HepG2 (cell line): ENCODE data around the gene DBNDD2. TPM values are rescaled to one million over a fixed set of nuclear protein-coding genes. Genes with fewer than 3 reads are reported as not detected.

Experiments
- ATAC-seq: fragments of 200-7000 bp; cut with Tn5 transposase; 3 replicates; pipeline ENCODE4 v1.9.1; 2020; ENCODE audit warnings: mild to moderate bottlenecking, moderate library complexity
- BruUV-seq: library from RNA; stranded (reverse); fragments of 400-500 nt; replicated peaks from 2 replicates; lab custom pipeline; 2021; lab: Mats Ljungman, UMichigan
- CTCF ChIA-PET: fragments of 300-600 bp; formaldehyde crosslinking; extraction: SDS; loops from one replicate; lab custom pipeline; 2021; ENCODE audit warnings: low total read pairs, inconsistent platforms, low intra/inter-chr PET ratio; lab: Yijun Ruan, JAX
- POLR2A ChIA-PET: fragments of 350-600 bp; sonication (Branson Sonifier 250); formaldehyde crosslinking; loops from one replicate; lab custom pipeline; 2020; ENCODE audit warnings: antibody characterized with exemption, inconsistent platforms; lab: Yijun Ruan, JAX
- DNase-seq: peaks from one replicate; pipeline ENCODE4 v3.0.0-alpha.2; 2015; ENCODE audit warnings: low spot score
- FAIRE-seq: peaks from 3 replicates; lab custom pipeline; 2011; peaks lifted over from hg19 to GRCh38; lab: Jason Lieb, UNC
- H2AFZ ChIP-seq: one replicate; pipeline ENCODE4 v1.6.1; 2011; ENCODE audit warnings: low read length, inconsistent platforms
- H3K27ac ChIP-seq: fragments of 300-600 bp; 3 replicates; pipeline ENCODE4 v1.8.0; 2011; ENCODE audit warnings: mixed run types, mild to moderate bottlenecking, mixed read lengths, low read length, inconsistent platforms; ENCODE audit not compliant: insufficient read depth; ENCODE audit errors: extremely low read length
- H3K27me3 ChIP-seq, 2 experiments: fragments of 200-600 bp in 1 of 2; 2 replicates in 1 of 2; 3 replicates in 1 of 2; pipeline versions ENCODE4 v1.6.0 to v1.8.0; 2011; ENCODE audit warnings: low read length in 2 of 2, mild to moderate bottlenecking in 2 of 2, moderate library complexity in 2 of 2, inconsistent platforms in 1 of 2; ENCODE audit not compliant: insufficient read depth in 2 of 2, control insufficient read depth in 1 of 2
- H3K36me3 ChIP-seq, 2 experiments: fragments of 200-600 bp in 1 of 2; replicated peaks in 1 of 2; 2 replicates in 1 of 2; 3 replicates in 1 of 2; pipeline versions ENCODE4 v1.5.1 to v1.8.0; 2011; ENCODE audit warnings: low read length in 2 of 2, inconsistent platforms in 1 of 2; ENCODE audit not compliant: insufficient read depth in 2 of 2, control insufficient read depth in 1 of 2
- H3K4me1 ChIP-seq: 2 replicates; pipeline ENCODE4 v1.5.1; 2012; ENCODE audit warnings: low read length, inconsistent platforms; ENCODE audit not compliant: insufficient read depth
- H3K4me2 ChIP-seq: 2 replicates; pipeline ENCODE4 v1.6.0; 2011; ENCODE audit warnings: low read depth, low read length, inconsistent platforms
- H3K4me3 ChIP-seq, 3 experiments: fragments of 200-600 bp in 1 of 3; sonication (generic), shearing (Covaris generic) in 1 of 3; replicated peaks in 1 of 3; 2 replicates each; pipeline ENCODE4 v1.5.1; 2011 to 2016; ENCODE audit warnings: low read length in 3 of 3, inconsistent platforms in 2 of 3, low read depth in 2 of 3, mild to moderate bottlenecking in 2 of 3, control low read depth in 1 of 3, mixed read lengths in 1 of 3; ENCODE audit not compliant: insufficient read depth in 1 of 3
- H3K79me2 ChIP-seq: one replicate; pipeline ENCODE4 v1.6.1; 2011; ENCODE audit warnings: low read length, inconsistent platforms; ENCODE audit not compliant: insufficient read depth
- H3K9ac ChIP-seq: 2 replicates; pipeline ENCODE4 v1.6.0; 2011; ENCODE audit warnings: mild to moderate bottlenecking, low read depth, low read length, inconsistent platforms; ENCODE audit not compliant: insufficient read depth
- H3K9me3 ChIP-seq: 2 replicates; pipeline ENCODE4 v1.5.1; 2012; ENCODE audit warnings: mild to moderate bottlenecking, low read length
- H4K20me1 ChIP-seq: 2 replicates; pipeline ENCODE4 v1.6.0; 2011; ENCODE audit warnings: inconsistent platforms, mild to moderate bottlenecking, low read length, moderate library complexity; ENCODE audit not compliant: insufficient read depth
- ATF7 ChIP-seq, 2 experiments: fragments of 450-650 bp in 1 of 2; sonication (generic) in 1 of 2; formaldehyde crosslinking in 1 of 2; IDR thresholded peaks; 2 replicates each; pipeline versions ENCODE4 v1.4.0 to v1.6.1; 2016 to 2020; ENCODE audit warnings: antibody characterized with exemption in 1 of 2, mild to moderate bottlenecking in 1 of 2, missing genetic modification reagents in 1 of 2
- CREB1 ChIP-seq, 2 experiments: fragments of 450-650 bp in 1 of 2; IDR thresholded peaks; 2 replicates each; pipeline ENCODE4 v1.6.1; 2016 to 2017; ENCODE audit warnings: control low read depth in 1 of 2, mild to moderate bottlenecking in 1 of 2, missing compliant biosample characterization in 1 of 2, missing genetic modification characterization in 1 of 2
- DRAP1 ChIP-seq: IDR thresholded peaks from 2 replicates; pipeline ENCODE4 v1.6.1; 2016; ENCODE audit warnings: missing genetic modification reagents, missing compliant biosample characterization
- GATAD1 ChIP-seq: IDR thresholded peaks from 2 replicates; pipeline ENCODE4 v1.6.1; 2016; ENCODE audit warnings: missing genetic modification reagents, missing compliant biosample characterization
- JARID2 ChIP-seq: sonication (generic); formaldehyde crosslinking; IDR thresholded peaks from 2 replicates; pipeline ENCODE4 v1.8.1; 2023; ENCODE audit warnings: missing genetic modification reagents, inconsistent platforms; ENCODE audit not compliant: insufficient replicate concordance
- MEIS2 ChIP-seq: sonication (generic); formaldehyde crosslinking; IDR thresholded peaks from 2 replicates; pipeline ENCODE4 v1.9.0; 2021; ENCODE audit warnings: mild to moderate bottlenecking, missing genetic modification reagents
- TRAFD1 ChIP-seq: sonication (generic); formaldehyde crosslinking; IDR thresholded peaks from 2 replicates; pipeline ENCODE4 v1.5.1; 2020; ENCODE audit warnings: missing genetic modification reagents, mild to moderate bottlenecking, borderline replicate concordance
- ZNF33B ChIP-seq: sonication (generic); formaldehyde crosslinking; IDR thresholded peaks from 2 replicates; pipeline ENCODE4 v1.5.1; 2020; ENCODE audit warnings: mild to moderate bottlenecking, missing genetic modification reagents
- ZNF569 ChIP-seq: sonication (generic); formaldehyde crosslinking; IDR thresholded peaks from 2 replicates; pipeline ENCODE4 v1.5.0; 2020; ENCODE audit warnings: mild to moderate bottlenecking, missing genetic modification reagents, moderate library complexity, borderline replicate concordance
- WGBS: methylation state at CpG from one replicate; pipeline ENCODE4 v1.1.6; 2017; ENCODE audit warnings: low lambda C conversion rate; 5-methylcytosine and 5-hydroxymethylcytosine counted together
- in situ Hi-C: cut with HindIII; loops from 2 replicates; pipeline ENCODE4 v1.10.0; 2017; ENCODE audit warnings: low pct_unique_long_range_greater_than_20kb; ENCODE audit not compliant: extremely low pct_ligation_motif_present
- intact Hi-C: fragments of 100-400 bp; cut with micrococcal nuclease; formaldehyde crosslinking; loops from one replicate; pipeline ENCODE4 v1.10.0; 2022; ENCODE audit not compliant: unreplicated experiment
- polyA plus RNA-seq, 8 experiments: library from polyadenylated mRNA; depleted of rRNA in 3 of 8; stranded (reverse) in 7 of 8; unstranded in 1 of 8; fragments of >200 nt; fragmentation: Illumina TruSeq in 4 of 8; extraction: Trizol in 4 of 8; gene quantifications; 2 replicates each; pipeline versions ENCODE4 v1.2.1 to v1.2.3, GENCODE V29; 2011 to 2016; ENCODE audit warnings: low read depth in 4 of 8, missing spikeins in 1 of 8, mixed read lengths in 1 of 8; ENCODE audit not compliant: insufficient read depth in 1 of 8
- total RNA-seq, 5 experiments: library from RNA; depleted of rRNA; stranded (reverse); fragments of >200 nt; fragmentation: Illumina TruSeq; extraction: Trizol; gene quantifications; 2 replicates each; pipeline ENCODE4 v1.2.3, GENCODE V29; 2016; ENCODE audit warnings: low read depth in 1 of 5
- TF ChIP-seq, protein P1 (sequence below): sonication (generic); formaldehyde crosslinking; IDR thresholded peaks from 2 replicates; pipeline ENCODE4 v1.8.0; 2022; ENCODE audit warnings: mild to moderate bottlenecking, missing genetic modification reagents, borderline replicate concordance
- TF ChIP-seq, protein P2 (sequence below), 2 experiments: sonication (generic) in 1 of 2; formaldehyde crosslinking in 1 of 2; IDR thresholded peaks; 2 replicates each; pipeline versions ENCODE4 v1.5.1 to v1.6.1; 2011 to 2020; ENCODE audit warnings: borderline replicate concordance in 1 of 2, low read depth in 1 of 2, low read length in 1 of 2, mild to moderate bottlenecking in 1 of 2, missing genetic modification reagents in 1 of 2, moderate library complexity in 1 of 2

DBNDD2 gene
- total and polyA plus RNA-seq, 2 of the 13 experiments (the other 11 are each of a cell fraction or from before 2014, with no cell fraction given): 16.7 to 47.6 TPM

DNA sequence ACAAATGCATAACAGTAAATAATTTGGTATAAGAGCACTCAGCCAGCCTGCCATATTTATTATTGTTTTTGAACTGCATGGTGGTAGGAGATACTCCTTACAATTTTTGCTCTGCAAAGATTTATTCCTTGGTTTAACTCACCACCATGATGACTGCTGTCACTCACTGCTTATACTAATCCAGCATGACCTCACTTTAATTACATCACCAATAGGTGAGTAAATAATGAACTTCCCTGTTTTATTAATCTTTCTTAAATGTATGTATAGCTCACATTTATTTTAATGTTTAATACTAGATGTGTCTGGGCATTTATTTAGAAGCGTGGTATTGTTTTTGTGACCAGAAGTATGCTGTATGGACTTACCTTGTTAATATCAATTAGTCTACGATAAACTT, 17.2 kb upstream of the DBNDD2 start:
- FAIRE-seq (no peak), ATAC-seq (no peak), DNase-seq (no peak)
- Histone ChIP-seq H3K79me2 (no peaks in the 10 kb centered on the region), H3K4me3 (no peak overlapping the region), H4K20me1 (no peaks in the 10 kb centered on the region), H3K36me3 (no peaks in the 10 kb centered on the region), H3K4me1 (no peaks in the 10 kb centered on the region), H3K9me3 (no peaks in the 10 kb centered on the region), H3K4me2 (no peak overlapping the region), H3K27me3 (no peaks in the 10 kb centered on the region), H3K27ac (no peak overlapping the region), H3K9ac (no peak overlapping the region), H2AFZ (no peak overlapping the region)
- ChIA-PET POLR2A (interaction anchor here (1.7 kb wide), 1 partner anchor 25 kb away, joined by 3 read pairs; the partner anchor contains the start of gene PIGT), CTCF (no interaction called here)
- TF ChIP-seq CREB1 (IDR thresholded peaks at IDR 0.05) (peak; percentile 25; the same call in 1 of the 2 replicates), CREB1 (CRISPR knock-in tag; IDR thresholded peaks at IDR 0.05) (no peak), ATF7 (IDR thresholded peaks at IDR 0.05) (peak; percentile 55), ATF7 (CRISPR knock-in tag; IDR thresholded peaks at IDR 0.05) (no peak), ZNF569 (CRISPR knock-in tag) (no peak)
- no TSS peak for BruUV-seq
- in situ Hi-C loops: no loop called here
- intact Hi-C loops: loop anchor here (5.0 kb wide), 1 partner anchor 46 kb away; no protein-coding TSS in a partner anchor
- WGBS: 75% methylated on average over 2 of the region's 2 CpGs

GRCh38 chr20:45391559-45391958, 16.5 kb upstream of the DBNDD2 start:
- Histone ChIP-seq H2AFZ (no peak overlapping the region), H3K79me2 (no peaks in the 10 kb centered on the region), H3K36me3 (no peaks in the 10 kb centered on the region), H4K20me1 (no peaks in the 10 kb centered on the region), H3K4me3 (no peak overlapping the region), H3K9me3 (no peaks in the 10 kb centered on the region), H3K9ac (no peak overlapping the region), H3K4me2 (no peak overlapping the region), H3K4me1 (no peaks in the 10 kb centered on the region), H3K27me3 (no peaks in the 10 kb centered on the region), H3K27ac (no peak overlapping the region)
- no peak for ATAC-seq
- intact Hi-C loops (loop anchor here (5.0 kb wide), 1 partner anchor 46 kb away; no protein-coding TSS in a partner anchor), in situ Hi-C loops (no loop called here)
- ChIA-PET POLR2A (interaction anchor here (1.7 kb wide), 1 partner anchor 24 kb away, joined by 3 read pairs; the partner anchor contains the start of gene PIGT), CTCF (no interaction called here)
- DNase-seq: no peak
- 22% methylated on average over 2 of the region's 2 CpGs for WGBS
- FAIRE-seq: no peak
- no TSS peak for BruUV-seq
- TF ChIP-seq, protein P1, sequence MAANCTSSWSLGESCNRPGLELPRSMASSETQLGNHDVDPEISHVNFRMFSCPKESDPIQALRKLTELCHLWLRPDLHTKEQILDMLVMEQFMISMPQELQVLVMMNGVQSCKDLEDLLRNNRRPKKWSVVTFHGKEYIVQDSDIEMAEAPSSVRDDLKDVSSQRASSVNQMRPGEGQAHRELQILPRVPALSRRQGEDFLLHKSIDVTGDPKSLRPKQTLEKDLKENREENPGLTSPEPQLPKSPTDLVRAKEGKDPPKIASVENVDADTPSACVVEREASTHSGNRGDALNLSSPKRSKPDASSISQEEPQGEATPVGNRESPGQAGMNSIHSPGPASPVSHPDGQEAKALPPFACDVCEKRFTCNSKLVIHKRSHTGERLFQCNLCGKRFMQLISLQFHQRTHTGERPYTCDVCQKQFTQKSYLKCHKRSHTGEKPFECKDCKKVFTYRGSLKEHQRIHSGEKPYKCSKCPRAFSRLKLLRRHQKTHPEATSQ (CRISPR knock-in tag): no peak
- no peak for TF ChIP-seq GATAD1 (CRISPR knock-in tag)
- TF ChIP-seq DRAP1 (CRISPR knock-in tag): no peak
- TF ChIP-seq JARID2 (CRISPR knock-in tag): no peak
- TF ChIP-seq, protein P2, sequence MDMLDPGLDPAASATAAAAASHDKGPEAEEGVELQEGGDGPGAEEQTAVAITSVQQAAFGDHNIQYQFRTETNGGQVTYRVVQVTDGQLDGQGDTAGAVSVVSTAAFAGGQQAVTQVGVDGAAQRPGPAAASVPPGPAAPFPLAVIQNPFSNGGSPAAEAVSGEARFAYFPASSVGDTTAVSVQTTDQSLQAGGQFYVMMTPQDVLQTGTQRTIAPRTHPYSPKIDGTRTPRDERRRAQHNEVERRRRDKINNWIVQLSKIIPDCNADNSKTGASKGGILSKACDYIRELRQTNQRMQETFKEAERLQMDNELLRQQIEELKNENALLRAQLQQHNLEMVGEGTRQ (IDR thresholded peaks at IDR 0.05; ENCODE audit: low read depth, low read length): no peak
- TF ChIP-seq, protein P2 (CRISPR knock-in tag; IDR thresholded peaks at IDR 0.05; ENCODE audit: borderline replicate concordance): no peak
- no peak for TF ChIP-seq TRAFD1 (CRISPR knock-in tag)
- no peak for TF ChIP-seq MEIS2 (CRISPR knock-in tag)
- no peak for TF ChIP-seq ZNF33B (CRISPR knock-in tag)
